Fibroblast of villous mesenchyme (primary cell): Measurements from ENCODE around the gene NTNG2. TPM values are rescaled to one million over a fixed set of nuclear protein-coding genes. Genes with fewer than 3 reads are reported as not detected.

Source experiments
- DNase-seq: peaks from one replicate; pipeline ENCODE4 v3.0.0-alpha.2; 2010; ENCODE audit warnings: low read depth
- H3K4me3 ChIP-seq: 2 replicates; pipeline ENCODE4 v1.5.1; 2011; ENCODE audit warnings: low read depth, mild to moderate bottlenecking, low read length
- total RNA-seq: library from RNA; depleted of rRNA; stranded (reverse); fragments of >200 nt; gene quantifications from 2 replicates; pipeline ENCODE4 v1.2.3, GENCODE V29; 2012
- TF ChIP-seq, protein P1 (sequence below): IDR thresholded peaks from 2 replicates; pipeline ENCODE4 v1.5.1; 2012; ENCODE audit warnings: low read depth, mild to moderate bottlenecking, low read length; ENCODE audit not compliant: insufficient read depth

NTNG2 gene
- total RNA-seq, 1 donor = 0.86 TPM

DNA sequence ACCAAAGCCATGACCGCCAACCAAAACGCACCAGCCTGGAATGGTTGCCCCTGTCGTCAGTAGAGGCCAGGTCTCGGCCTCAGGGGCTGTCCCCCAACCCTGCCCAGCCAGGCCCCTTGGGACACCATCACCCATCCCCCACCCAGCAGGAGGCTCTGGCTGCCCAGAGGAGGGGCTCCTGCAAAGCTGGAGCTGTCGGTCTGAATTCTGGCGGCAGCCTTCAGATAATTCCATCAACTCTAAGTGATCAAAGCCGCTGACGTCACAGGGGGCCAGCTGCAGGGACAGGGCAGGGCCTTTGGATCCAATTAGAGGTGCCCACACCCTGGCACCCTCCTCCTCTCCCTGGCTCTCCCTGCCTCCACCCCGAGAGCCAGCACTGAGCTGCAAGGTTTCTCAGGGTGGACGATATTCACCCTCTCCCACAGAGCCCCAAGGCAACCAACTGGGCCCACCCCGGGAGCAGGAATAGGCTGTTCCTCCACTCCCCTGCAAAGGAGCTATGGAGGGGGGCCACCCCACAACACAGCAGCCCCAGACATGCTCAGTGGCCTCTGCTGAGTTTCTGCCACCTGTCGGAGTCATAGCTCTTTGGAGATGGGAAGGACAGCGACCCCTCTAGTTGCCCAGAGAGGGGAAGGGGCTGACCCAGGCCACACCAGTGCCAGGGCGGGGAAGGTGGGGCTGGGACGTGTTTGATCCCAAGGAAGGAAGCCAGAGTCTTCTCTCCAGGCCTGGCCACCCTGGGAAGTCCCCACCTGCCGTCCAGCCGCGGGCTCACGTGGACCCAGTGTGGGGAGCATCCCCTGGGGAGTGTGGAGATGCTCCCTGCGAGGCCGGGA, 78.4 kb downstream of the NTNG2 start:
- TF ChIP-seq, protein P1, sequence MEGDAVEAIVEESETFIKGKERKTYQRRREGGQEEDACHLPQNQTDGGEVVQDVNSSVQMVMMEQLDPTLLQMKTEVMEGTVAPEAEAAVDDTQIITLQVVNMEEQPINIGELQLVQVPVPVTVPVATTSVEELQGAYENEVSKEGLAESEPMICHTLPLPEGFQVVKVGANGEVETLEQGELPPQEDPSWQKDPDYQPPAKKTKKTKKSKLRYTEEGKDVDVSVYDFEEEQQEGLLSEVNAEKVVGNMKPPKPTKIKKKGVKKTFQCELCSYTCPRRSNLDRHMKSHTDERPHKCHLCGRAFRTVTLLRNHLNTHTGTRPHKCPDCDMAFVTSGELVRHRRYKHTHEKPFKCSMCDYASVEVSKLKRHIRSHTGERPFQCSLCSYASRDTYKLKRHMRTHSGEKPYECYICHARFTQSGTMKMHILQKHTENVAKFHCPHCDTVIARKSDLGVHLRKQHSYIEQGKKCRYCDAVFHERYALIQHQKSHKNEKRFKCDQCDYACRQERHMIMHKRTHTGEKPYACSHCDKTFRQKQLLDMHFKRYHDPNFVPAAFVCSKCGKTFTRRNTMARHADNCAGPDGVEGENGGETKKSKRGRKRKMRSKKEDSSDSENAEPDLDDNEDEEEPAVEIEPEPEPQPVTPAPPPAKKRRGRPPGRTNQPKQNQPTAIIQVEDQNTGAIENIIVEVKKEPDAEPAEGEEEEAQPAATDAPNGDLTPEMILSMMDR = no peak
- DNase-seq = no peak
- H3K4me3 ChIP-seq = peak overlapping the region; percentile 36

DNA sequence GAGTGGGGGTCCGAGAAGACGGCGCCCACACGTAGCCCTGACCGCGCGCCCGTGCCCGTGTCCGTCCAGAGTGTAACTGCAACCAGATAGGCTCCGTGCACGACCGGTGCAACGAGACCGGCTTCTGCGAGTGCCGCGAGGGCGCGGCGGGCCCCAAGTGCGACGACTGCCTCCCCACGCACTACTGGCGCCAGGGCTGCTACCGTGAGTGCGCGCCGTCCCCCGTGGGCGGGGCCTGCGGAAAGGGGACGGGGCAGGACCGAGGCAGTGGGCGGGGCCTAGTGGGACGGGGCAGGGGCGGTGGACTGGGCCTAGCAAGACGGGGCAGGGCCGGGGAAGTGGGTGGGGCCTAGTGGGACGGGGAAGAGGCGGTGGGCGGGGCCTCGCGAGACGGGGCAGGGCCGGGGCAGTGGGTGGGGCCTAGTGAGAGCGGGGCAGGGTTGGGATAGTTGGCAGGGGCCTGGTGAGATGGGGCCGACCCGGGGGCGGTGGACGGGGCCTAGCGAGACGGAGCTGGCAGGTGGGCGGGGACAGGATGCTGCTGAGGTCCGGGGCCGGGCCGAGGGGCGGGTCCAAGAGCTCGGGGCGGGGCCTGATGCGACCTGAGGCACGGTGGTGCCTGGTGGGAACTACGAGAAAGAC, 79.1 kb downstream of the NTNG2 start:
- DNase-seq = peak; percentile 95
- TF ChIP-seq, protein P1 = no peak
- H3K4me3 ChIP-seq = peak overlapping the region; percentile 66

DNA sequence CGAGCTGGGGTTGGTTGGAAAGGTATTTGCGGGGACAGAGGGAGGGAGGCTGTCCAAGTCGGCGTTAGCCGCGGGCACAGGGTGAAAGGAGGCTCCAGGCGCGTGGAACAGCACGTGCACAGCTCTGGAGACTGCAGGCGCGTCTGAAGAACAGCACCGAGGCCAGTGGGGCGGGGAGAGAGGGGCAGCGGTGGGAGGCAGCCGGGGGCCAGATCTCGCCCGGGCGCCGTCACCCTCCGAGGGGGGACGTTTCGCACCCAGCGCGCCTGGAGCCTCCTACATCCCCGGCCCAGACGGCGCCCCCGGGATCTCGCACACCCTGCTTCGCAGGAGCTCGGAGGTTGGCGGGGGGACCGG, 79.6 kb downstream of the NTNG2 start:
- no peak for DNase-seq

DNA sequence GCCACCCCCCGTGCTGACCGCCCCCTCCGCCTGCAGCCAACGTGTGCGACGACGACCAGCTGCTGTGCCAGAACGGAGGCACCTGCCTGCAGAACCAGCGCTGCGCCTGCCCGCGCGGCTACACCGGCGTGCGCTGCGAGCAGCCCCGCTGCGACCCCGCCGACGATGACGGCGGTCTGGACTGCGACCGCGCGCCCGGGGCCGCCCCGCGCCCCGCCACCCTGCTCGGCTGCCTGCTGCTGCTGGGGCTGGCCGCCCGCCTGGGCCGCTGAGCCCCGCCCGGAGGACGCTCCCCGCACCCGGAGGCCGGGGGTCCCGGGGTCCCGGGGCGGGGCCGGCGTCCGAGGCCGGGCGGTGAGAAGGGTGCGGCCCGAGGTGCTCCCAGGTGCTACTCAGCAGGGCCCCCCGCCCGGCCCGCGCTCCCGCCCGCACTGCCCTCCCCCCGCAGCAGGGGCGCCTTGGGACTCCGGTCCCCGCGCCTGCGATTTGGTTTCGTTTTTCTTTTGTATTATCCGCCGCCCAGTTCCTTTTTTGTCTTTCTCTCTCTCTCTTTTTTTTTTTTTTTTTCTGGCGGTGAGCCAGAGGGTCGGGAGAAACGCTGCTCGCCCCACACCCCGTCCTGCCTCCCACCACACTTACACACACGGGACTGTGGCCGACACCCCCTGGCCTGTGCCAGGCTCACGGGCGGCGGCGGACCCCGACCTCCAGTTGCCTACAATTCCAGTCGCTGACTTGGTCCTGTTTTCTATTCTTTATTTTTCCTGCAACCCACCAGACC, 80.2 kb downstream of the NTNG2 start:
- TF ChIP-seq, protein P1 = no peak
- peak overlapping the region; percentile 66 for H3K4me3 ChIP-seq
- peak; percentile 29 for DNase-seq

More for the DNA sequence above, 79.6 kb downstream of the NTNG2 start:
- TF ChIP-seq, protein P1 = no peak
- peak overlapping the region; percentile 66 for H3K4me3 ChIP-seq

DNA sequence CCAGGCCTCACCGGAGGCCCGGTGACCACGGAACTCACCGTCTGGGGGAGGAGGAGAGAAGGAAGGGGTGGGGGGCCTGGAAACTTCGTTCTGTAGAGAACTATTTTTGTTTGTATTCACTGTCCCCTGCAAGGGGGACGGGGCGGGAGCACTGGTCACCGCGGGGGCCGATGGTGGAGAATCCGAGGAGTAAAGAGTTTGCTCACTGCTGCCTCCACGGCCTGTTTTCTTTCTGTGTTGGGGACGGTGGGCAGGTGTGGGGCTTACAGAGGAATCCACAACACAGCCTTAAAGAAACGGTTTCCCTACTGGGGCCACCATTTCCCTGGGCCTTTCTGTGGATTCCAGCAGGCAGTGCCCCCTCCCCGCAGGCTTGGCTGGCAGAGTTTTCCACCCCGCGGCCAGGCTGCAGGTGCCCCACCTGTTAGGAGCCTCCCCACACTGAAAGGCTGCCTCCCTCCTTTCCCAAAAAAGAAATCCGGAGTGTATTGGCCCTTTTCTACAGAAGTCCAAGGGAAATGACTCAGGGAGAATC, 80.8 kb downstream of the NTNG2 start:
- peak overlapping the region; percentile 66 for H3K4me3 ChIP-seq
- TF ChIP-seq, protein P1 = no peak
- no peak for DNase-seq
